Measurements from ENCODE around the gene IGFN1. TPM values are rescaled to one million over a fixed set of nuclear protein-coding genes. Genes with fewer than 3 reads are reported as not detected.

Gene IGFN1
- total and polyA plus RNA-seq, 10 of the 15 experiments (the other 5 are each of a cell fraction or from before 2014, with no cell fraction given), result not detected

DNA sequence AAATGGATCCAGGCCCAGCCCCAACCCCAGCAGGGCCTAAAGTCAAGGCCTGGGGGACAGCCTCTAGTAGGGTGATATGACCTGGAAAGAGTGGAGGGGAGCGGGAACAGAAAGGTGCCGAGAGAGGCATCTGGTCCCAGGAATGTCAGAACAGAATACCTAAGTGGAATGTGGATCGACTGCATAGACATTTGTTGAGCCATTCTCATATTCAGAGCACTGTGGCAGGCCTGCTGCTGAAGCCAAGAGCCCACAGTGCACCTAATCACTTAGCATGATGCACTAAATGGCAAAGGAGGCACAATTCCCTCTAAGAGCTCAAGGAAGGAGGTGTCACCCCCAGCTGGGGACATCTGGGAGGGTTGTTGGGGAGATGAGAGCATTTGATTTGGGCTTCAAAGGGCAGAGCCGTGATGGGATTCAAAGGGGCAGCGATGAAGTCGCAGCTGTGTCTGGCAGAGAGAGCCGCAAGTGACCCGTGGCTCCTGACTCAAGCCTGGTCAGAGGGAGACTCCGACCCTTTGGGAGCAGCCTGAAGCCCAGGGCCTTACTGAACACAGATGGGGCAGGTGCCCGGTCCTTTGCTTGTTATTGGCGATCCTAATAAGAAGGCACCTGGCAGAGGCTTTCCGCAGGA lies 84.1 kb downstream of the IGFN1 start (continued):
- TF ChIP-seq EZH2 (IDR thresholded peaks at IDR 0.05; ENCODE audit: borderline replicate concordance, control insufficient read depth, low read depth, low read length) (no peak), SRF (IDR thresholded peaks at IDR 0.05; ENCODE audit: low read depth in 2 of 2, low read length in 2 of 2) (no peak)

DNA sequence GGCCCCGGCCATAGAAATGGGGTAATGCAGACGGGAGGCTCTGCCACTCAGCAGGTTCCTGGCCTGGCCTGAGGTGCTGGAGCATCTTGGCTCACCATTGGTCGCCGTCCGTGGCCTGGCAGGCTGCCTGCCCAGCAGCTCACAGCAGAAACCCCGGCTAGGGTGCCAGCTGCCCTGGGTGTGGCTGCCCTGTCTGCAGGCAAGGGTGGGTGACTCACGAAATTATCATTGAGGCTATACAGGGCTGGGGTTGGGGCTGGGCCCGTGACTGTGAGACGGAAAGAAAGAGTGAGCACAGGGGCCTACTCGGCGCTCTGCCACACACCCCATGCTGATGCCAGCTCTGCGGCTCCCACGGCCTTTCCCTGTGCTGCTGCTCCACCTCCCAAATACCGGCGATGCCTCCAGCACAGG lies 84.6 kb downstream of the IGFN1 start:
- SMC1A ChIA-PET (ENCODE audit: uncharacterized antibody, unreplicated experiment), result no interaction called here
- RAD21 ChIA-PET (ENCODE audit: unreplicated experiment), result no interaction called here
- POLR2A ChIA-PET, result no interaction called here
- H3K79me2 ChIP-seq (ENCODE audit: control insufficient read depth, insufficient read depth, low read length), result no peaks in the 10 kb centered on the region
- H3K9ac ChIP-seq (ENCODE audit: control insufficient read depth, insufficient read depth, low read length), result no peak overlapping the region
- ATAC-seq (no peak), DNase-seq (ENCODE audit: low read depth, low spot score) (no peak), FAIRE-seq (no peak)
- no peak overlapping the region for H2AFZ ChIP-seq (ENCODE audit: control insufficient read depth, low read depth, low read length)
- BruUV-seq (replicated peaks), result no TSS peak
- WGBS (ENCODE audit: insufficient coverage, insufficient replicate concordance, low lambda C conversion rate, missing lambda C conversion rate), result 36% methylated on average over 15 of the region's 15 CpGs
- CTCF ChIA-PET, result no interaction called here
- no peaks in the 10 kb centered on the region for H3K4me1 ChIP-seq (ENCODE audit: control insufficient read depth, insufficient read depth, low read length)
- H3K9me3 ChIP-seq (replicated peaks; ENCODE audit: control insufficient read depth, insufficient read depth, low read length), result no peaks in the 10 kb centered on the region
- H4K20me1 ChIP-seq (ENCODE audit: control insufficient read depth, insufficient read depth), result no peaks in the 10 kb centered on the region
- no peak overlapping the region for H3K4me3 ChIP-seq
- H3K36me3 ChIP-seq (ENCODE audit: control insufficient read depth in 2 of 2, insufficient read depth in 2 of 2, low read length in 1 of 2), result no peaks in the 10 kb centered on the region
- intact Hi-C loops (cut with micrococcal nuclease; ENCODE audit: unreplicated experiment) (no loop called here), in situ Hi-C loops (cut with MboI) (no loop called here)
- TF ChIP-seq HCFC1 (IDR thresholded peaks at IDR 0.05; ENCODE audit: low read length), result no peak
- no peak for TF ChIP-seq MTA3 (IDR thresholded peaks at IDR 0.05; ENCODE audit: borderline replicate concordance, low read length)
- H3K4me2 ChIP-seq (ENCODE audit: control insufficient read depth, insufficient read depth), result no peak overlapping the region
- peaks cover 0 to 2% of the 10 kb centered on the region in 2 experiments; a peak in 1 of 4 replicates for H3K27me3 ChIP-seq (replicated peaks in 1 of 2; ENCODE audit: control insufficient read depth in 2 of 2, insufficient read depth in 2 of 2, low read length in 1 of 2)
- H3K27ac ChIP-seq (ENCODE audit: control insufficient read depth, insufficient read depth), result no peak overlapping the region

DNA sequence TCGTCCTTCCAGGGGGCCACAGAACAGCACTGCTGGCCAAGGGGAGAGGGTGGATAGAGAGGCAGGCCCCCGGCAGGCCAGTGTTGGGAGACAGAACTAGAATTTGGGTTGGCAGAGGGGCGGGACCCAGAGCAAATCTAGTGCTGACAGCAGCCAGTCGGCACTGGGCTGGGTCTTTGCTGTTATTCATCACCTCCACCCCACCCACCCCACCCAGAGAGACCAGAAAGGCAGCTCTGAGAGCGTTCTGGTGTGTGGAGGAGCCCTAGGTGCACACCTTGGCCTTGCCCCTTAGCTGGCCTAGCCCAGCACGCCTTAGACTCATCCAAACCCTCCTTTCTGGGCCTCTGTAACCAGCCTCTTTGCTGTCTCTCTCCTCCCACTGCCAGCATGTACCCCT lies 86.3 kb downstream of the IGFN1 start:
- ChIA-PET POLR2A (no interaction called here), CTCF (no interaction called here), RAD21 (ENCODE audit: unreplicated experiment) (no interaction called here), SMC1A (ENCODE audit: uncharacterized antibody, unreplicated experiment) (no interaction called here)
- WGBS (ENCODE audit: insufficient coverage, insufficient replicate concordance, low lambda C conversion rate, missing lambda C conversion rate), result 0% methylated on average over 6 of the region's 6 CpGs
- no peak overlapping the region for H3K9ac ChIP-seq (ENCODE audit: control insufficient read depth, insufficient read depth, low read length)
- intact Hi-C loops (cut with micrococcal nuclease; ENCODE audit: unreplicated experiment) (no loop called here), in situ Hi-C loops (cut with MboI) (no loop called here)
- no TSS peak for BruUV-seq (replicated peaks)
- no peak overlapping the region for H3K27ac ChIP-seq (ENCODE audit: control insufficient read depth, insufficient read depth)
- peaks cover 0 to 2% of the 10 kb centered on the region in 2 experiments; a peak in 1 of 4 replicates for H3K27me3 ChIP-seq (replicated peaks in 1 of 2; ENCODE audit: control insufficient read depth in 2 of 2, insufficient read depth in 2 of 2, low read length in 1 of 2)
- no peak overlapping the region for H2AFZ ChIP-seq (ENCODE audit: control insufficient read depth, low read depth, low read length)
- no peak overlapping the region for H3K4me2 ChIP-seq (ENCODE audit: control insufficient read depth, insufficient read depth)
- no peaks in the 10 kb centered on the region for H3K79me2 ChIP-seq (ENCODE audit: control insufficient read depth, insufficient read depth, low read length)
- FAIRE-seq (no peak), DNase-seq (ENCODE audit: low read depth, low spot score) (no peak), ATAC-seq (no peak)
- no peaks in the 10 kb centered on the region for H3K4me1 ChIP-seq (ENCODE audit: control insufficient read depth, insufficient read depth, low read length)
- H3K36me3 ChIP-seq (ENCODE audit: control insufficient read depth in 2 of 2, insufficient read depth in 2 of 2, low read length in 1 of 2), result no peaks in the 10 kb centered on the region
- H3K9me3 ChIP-seq (replicated peaks; ENCODE audit: control insufficient read depth, insufficient read depth, low read length), result no peaks in the 10 kb centered on the region
- H4K20me1 ChIP-seq (ENCODE audit: control insufficient read depth, insufficient read depth), result no peaks in the 10 kb centered on the region
- no peak overlapping the region for H3K4me3 ChIP-seq
- TF ChIP-seq MTA2 (IDR thresholded peaks at IDR 0.05; ENCODE audit: low read depth) (no peak), ZNF207 (IDR thresholded peaks at IDR 0.05; ENCODE audit: borderline replicate concordance) (no peak), FOS (IDR thresholded peaks at IDR 0.05; ENCODE audit: borderline replicate concordance, extremely low read depth, insufficient read length) (no peak), ZSCAN29 (IDR thresholded peaks at IDR 0.05) (no peak), RBBP5 (conservative IDR thresholded peaks at IDR 0.05) (no peak), POLR2AphosphoS5 (IDR thresholded peaks at IDR 0.05; ENCODE audit: low read length) (no peak), RCOR1 (conservative IDR thresholded peaks at IDR 0.05; ENCODE audit: low read depth, low read length) (no peak), SUZ12 (IDR thresholded peaks at IDR 0.05; ENCODE audit: unreplicated experiment) (no peak)

All from GM12878 (cell line).